ENCODE measurements around the gene CIDEC. TPM values are rescaled to one million over a fixed set of nuclear protein-coding genes. Genes with fewer than 3 reads are reported as not detected.

CIDEC gene
- total RNA-seq, 2 experiments from 2014 or later = 0.18 TPM; not detected in 1

- peaks cover 5% of the 10 kb centered on the region for H3K4me1 Mint-ChIP-seq
- no peaks in the 10 kb centered on the region for H3K9me3 Mint-ChIP-seq
- H3K27ac Mint-ChIP-seq = no peak overlapping the region
- no peak for DNase-seq
- no peaks in the 10 kb centered on the region for H3K27me3 Mint-ChIP-seq
- peaks cover 5% of the 10 kb centered on the region for H3K36me3 Mint-ChIP-seq
- H3K4me3 Mint-ChIP-seq = no peak overlapping the region
Measured at GRCh38 chr3:9828801-9829755, 51.0 kb downstream of the CIDEC start.

GRCh38 chr3:9826815-9827573 lies 53.1 kb downstream of the CIDEC start:
- Mint-ChIP-seq H3K9me3 (no peaks in the 10 kb centered on the region), H3K4me3 (no peak overlapping the region), H3K36me3 (peaks cover 5% of the 10 kb centered on the region), H3K27me3 (no peaks in the 10 kb centered on the region), H3K27ac (no peak overlapping the region), H3K4me1 (peaks cover 5% of the 10 kb centered on the region)
- DNase-seq = peak; percentile 30

- Mint-ChIP-seq H3K36me3 (peaks cover 2% of the 10 kb centered on the region), H3K9me3 (no peaks in the 10 kb centered on the region), H3K4me3 (no peak overlapping the region), H3K27ac (no peak overlapping the region), H3K27me3 (no peaks in the 10 kb centered on the region), H3K4me1 (no peaks in the 10 kb centered on the region)
- no peak for DNase-seq
Measured at GRCh38 chr3:9825451-9826040, 54.5 kb downstream of the CIDEC start.

GRCh38 chr3:9820946-9821345 lies 59.1 kb downstream of the CIDEC start:
- no peaks in the 10 kb centered on the region for H3K27me3 Mint-ChIP-seq
- no peak for DNase-seq
- H3K36me3 Mint-ChIP-seq = peaks cover 2% of the 10 kb centered on the region
- H3K27ac Mint-ChIP-seq = no peak overlapping the region
- no peaks in the 10 kb centered on the region for H3K9me3 Mint-ChIP-seq
- H3K4me1 Mint-ChIP-seq = no peaks in the 10 kb centered on the region
- no peak overlapping the region for H3K4me3 Mint-ChIP-seq

- no peak for DNase-seq
- H3K4me3 Mint-ChIP-seq = no peak overlapping the region
- H3K9me3 Mint-ChIP-seq = no peaks in the 10 kb centered on the region
- H3K4me1 Mint-ChIP-seq = no peaks in the 10 kb centered on the region
- H3K27me3 Mint-ChIP-seq = no peaks in the 10 kb centered on the region
- H3K27ac Mint-ChIP-seq = no peak overlapping the region
- peaks cover 2% of the 10 kb centered on the region for H3K36me3 Mint-ChIP-seq
Measured at GRCh38 chr3:9820543-9820942, 59.5 kb downstream of the CIDEC start.

- Mint-ChIP-seq H3K27ac (no peak overlapping the region), H3K9me3 (no peaks in the 10 kb centered on the region), H3K4me3 (no peak overlapping the region), H3K27me3 (no peaks in the 10 kb centered on the region), H3K36me3 (peaks cover 2% of the 10 kb centered on the region), H3K4me1 (no peaks in the 10 kb centered on the region)
- DNase-seq = no peak
Measured at GRCh38 chr3:9818666-9819335, 61.3 kb downstream of the CIDEC start.

- DNase-seq = no peak
- no peak overlapping the region for H3K4me3 Mint-ChIP-seq
- no peak overlapping the region for H3K27ac Mint-ChIP-seq
- peaks cover 2% of the 10 kb centered on the region for H3K36me3 Mint-ChIP-seq
- no peaks in the 10 kb centered on the region for H3K9me3 Mint-ChIP-seq
- H3K4me1 Mint-ChIP-seq = no peaks in the 10 kb centered on the region
- no peaks in the 10 kb centered on the region for H3K27me3 Mint-ChIP-seq
Measured at GRCh38 chr3:9817436-9817835, 62.6 kb downstream of the CIDEC start.

Other genes with a start within 250 kb of the CIDEC start
- 10 to 100 TPM; 40.5 to 41.0 TPM for gene MTMR14, start 230.7 kb downstream of the CIDEC start, total RNA-seq
- not detected for gene CPNE9, start 176.4 kb downstream of the CIDEC start, total RNA-seq
- 10 to 100 TPM; 39.4 to 40.1 TPM for gene BRPF1, start 148.5 kb downstream of the CIDEC start, total RNA-seq
- gene OGG1, start 130.3 kb downstream of the CIDEC start, total RNA-seq = 10 to 100 TPM; 27.0 to 30.0 TPM
- gene CAMK1, start 110.3 kb downstream of the CIDEC start, total RNA-seq = 10 to 100 TPM; 24.8 to 25.7 TPM
- 10 to 100 TPM; 49.5 to 50.8 TPM for gene TADA3, start 87.8 kb downstream of the CIDEC start, total RNA-seq
- gene ARPC4, start 87.2 kb downstream of the CIDEC start, total RNA-seq = 100 to 1,000 TPM; 251 to 253 TPM
- gene TTLL3, start 70.0 kb downstream of the CIDEC start, total RNA-seq = 10 to 100 TPM; 22.7 to 23.8 TPM
- gene RPUSD3, start 36.2 kb downstream of the CIDEC start, total RNA-seq = 10 to 100 TPM; 69.2 to 71.2 TPM
- gene JAGN1, start 10.4 kb upstream of the CIDEC start, total RNA-seq = 10 to 100 TPM; 49.0 to 49.2 TPM
- 1 to 10 TPM; 1.2 to 1.8 TPM for gene IL17RE, start 22.6 kb upstream of the CIDEC start, total RNA-seq
- under 1 TPM; 0.36 to 0.60 TPM for gene IL17RC, start 36.8 kb upstream of the CIDEC start, total RNA-seq
- gene CRELD1, start 53.6 kb upstream of the CIDEC start, total RNA-seq = 1 to 10 TPM; 7.9 to 10.0 TPM
- 1 to 10 TPM; 8.0 to 8.6 TPM for gene PRRT3, start 72.2 kb upstream of the CIDEC start, total RNA-seq
- 10 to 100 TPM; 44.7 to 46.7 TPM for gene EMC3, start 106.6 kb upstream of the CIDEC start, total RNA-seq
- gene FANCD2, start 146.2 kb upstream of the CIDEC start, total RNA-seq = 10 to 100 TPM; 80.9 to 85.1 TPM
- not detected for gene FANCD2OS, start 228.0 kb upstream of the CIDEC start, total RNA-seq
- 10 to 100 TPM; 91.6 to 94.6 TPM for gene BRK1, start 235.4 kb upstream of the CIDEC start, total RNA-seq

All from activated naive CD8-positive, alpha-beta T cell treated with anti-CD3 and anti-CD28 coated beads for 36 hours (primary cell).